Stimulated activated CD4-positive, alpha-beta T cell treated with anti-CD3 and anti-CD28 coated beads, Interleukin-1b, Interleukin-23, amount 100 ng/mL, for 24 hours (primary cell): ENCODE results near the gene SOX6.

Experiments
- DNase-seq, 4 experiments: peaks; one replicate each; pipeline ENCODE4 v3.0.0-alpha.2; 2020; ENCODE audit warnings: low read depth in 4 of 4, low spot score in 1 of 4

SOX6 gene

DNA sequence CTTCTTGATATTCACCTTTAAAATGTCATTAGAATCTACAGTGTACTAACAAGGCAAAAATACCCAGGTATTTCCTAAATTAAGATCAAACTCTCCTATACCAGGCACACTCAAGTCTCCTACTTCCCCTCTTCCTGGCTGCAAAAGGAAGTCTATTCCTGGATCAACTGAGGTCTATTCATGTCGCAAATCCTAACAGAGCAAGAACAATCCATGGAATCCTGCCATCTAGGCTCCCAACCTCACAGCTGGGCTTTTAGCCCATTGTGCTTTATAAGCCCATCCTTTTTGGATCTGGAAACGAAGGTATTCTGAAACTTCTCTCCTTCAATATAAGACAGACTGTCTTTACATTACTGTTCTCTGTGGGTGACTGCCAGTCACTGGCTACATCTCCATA is 161.8 kb downstream of the SOX6 start:
- no peak for DNase-seq

DNA sequence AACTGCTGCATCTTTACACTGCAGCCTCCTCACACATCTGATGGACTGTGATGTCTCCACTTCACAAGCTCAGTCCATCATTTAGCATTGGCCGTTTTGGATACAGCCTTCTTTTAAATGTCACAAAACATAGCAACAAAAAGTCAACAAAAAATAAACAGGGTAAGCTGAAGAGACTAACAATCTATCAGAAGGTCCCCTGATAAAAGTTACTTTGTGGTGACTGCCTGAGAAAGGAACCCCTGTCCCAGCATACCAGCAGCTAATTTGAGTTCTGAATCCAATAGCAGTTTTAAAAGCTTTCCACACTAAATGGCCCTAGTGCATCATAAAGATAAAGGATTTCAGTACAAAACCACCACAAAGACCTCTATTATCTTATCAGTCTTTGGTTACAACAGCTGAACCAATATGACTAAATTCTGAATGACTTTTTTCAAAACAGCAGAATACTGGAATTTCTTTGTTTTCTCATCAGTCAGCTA is 162.4 kb downstream of the SOX6 start:
- no peak for DNase-seq

DNA sequence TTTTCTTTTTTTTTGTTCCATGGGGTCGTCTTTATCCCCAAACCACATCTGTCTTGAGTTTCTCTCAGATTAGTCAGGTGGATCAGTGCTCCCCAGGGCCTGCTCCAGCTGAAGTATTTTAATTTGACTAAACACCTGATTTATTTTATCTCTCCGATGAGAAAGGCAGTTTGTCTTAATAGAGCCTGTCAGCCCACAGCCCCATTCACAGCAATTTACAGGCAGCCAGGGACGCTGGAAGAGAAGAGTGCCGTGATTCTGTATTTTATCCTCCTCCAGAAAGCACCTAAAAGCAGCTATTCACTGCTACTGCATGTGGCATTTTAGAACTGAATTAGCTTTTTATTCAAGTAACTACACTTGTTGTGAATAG is 164.5 kb downstream of the SOX6 start:
- DNase-seq = no peak

DNA sequence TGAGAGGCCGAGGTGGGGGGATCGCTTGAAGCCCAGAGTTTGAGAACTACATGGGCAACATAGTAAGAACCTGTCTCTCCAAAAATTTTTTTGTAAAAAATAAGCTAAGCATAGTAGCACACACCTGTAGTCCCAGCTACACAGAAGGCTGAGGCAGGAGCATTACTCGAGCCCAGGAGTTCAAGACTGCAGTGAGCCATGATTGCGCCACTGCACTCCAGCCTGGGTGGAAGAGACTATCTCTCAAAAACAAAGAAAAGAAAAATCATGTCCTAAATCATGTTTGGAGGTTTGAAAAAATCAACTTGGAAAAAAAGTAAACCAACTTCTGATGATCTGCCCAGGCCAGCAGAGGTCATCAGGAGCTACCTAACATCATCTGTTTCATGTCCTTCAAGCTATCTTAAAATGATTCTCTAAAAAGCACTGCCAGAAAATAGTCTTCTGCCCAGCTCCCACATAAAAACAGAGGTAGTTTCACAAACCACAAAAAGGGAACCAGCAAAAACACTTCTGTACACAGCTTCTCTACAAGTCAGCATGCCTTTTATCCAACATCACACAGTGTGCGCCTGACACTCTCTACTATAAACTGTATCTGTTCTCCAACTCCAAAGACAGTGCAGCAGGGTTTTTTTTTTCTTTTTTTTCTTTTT is 165.0 kb downstream of the SOX6 start:
- DNase-seq = no peak

DNA sequence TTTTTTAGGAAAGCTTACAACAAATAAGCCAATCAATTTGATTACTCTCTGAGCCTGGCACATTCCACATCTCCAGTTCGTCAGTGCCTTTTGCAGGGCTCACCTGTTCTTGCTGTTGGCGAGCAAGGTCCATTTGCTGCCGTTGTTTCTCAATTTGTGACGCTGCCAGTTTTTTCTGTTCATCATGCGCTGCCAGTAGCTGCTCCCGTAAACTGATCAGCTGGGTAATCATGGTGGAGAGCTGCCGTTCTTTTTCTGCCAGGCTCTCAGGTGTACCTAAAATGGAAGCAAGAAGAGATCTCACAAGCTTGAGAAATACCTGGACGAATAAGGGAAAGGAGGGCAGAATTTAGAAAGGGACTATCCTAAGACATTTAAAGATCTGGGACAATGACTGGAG is 169.7 kb downstream of the SOX6 start:
- DNase-seq = no peak

DNA sequence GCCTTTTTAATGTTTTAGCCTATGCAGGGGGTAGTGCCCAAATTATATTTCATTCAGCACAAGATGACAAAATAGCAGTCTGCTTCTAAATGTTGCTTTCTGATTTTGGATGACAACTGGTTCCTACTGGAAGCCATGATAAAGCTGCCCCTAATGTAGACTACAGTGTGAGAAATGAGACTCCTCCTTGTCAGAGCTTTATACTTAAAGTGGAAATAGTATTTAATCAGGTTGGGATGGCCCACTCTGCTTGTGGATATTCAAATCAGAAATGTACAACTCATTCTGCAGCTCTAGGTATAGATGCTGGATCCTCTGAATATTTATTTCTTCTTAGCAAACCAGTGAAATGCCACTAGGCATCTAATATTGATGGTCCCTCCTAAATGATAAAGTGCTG is 171.3 kb downstream of the SOX6 start:
- DNase-seq = no peak

DNA sequence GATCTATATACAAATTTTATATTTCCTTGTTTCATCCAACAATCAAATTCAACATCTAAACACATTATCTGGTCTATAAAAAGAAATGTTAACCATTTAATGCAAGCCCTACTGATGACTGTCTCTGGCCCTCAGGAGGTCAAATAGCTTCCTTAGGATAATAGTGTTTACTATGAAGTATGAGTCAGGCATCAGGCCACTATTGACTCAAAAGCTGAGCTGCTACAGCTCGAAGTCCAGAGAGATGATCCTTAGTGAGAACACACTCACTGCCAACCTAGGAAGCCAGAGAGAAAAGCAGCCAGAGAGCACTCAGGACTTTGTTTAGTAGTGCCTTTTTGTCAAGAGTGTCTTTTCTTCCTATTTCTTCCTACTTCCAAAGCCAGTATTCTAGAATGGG is 171.8 kb downstream of the SOX6 start:
- no peak for DNase-seq

DNA sequence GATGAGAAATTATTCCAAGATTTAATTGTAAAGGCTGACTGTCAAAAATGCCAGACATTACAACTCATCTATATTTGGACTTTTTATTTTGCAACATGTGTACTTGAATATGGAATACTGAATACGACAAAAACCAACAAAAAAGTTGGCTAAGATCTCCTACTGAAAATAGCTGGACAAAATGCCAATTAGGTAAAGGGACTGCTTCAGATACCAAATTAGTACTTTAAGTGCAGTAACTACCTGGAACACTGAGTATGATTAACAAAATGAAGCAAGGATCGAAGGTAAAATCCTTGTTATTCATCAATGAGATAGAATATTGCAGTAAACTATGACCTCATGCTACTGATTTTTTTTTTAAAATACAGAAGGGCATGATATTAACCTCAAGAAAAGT is 173.8 kb downstream of the SOX6 start:
- no peak for DNase-seq

DNA sequence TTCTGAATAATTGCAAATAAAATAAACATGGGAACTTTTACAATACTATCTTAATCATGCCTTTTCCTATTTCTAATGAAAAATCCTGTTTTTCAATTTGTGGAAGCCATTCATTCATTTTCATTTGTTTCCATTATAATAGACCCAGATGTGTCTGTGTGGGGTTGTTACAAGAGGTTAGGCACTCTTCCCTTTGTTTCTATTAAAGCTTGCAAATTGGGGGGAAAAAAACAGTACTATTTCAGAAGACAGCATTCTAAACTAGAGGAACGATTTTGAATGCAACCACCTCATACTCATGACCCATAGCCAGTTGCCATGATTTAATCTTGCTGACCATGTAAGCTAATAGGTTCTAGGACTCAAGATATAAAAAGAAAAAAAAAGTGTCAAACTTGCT is 175.5 kb downstream of the SOX6 start:
- DNase-seq = no peak

DNA sequence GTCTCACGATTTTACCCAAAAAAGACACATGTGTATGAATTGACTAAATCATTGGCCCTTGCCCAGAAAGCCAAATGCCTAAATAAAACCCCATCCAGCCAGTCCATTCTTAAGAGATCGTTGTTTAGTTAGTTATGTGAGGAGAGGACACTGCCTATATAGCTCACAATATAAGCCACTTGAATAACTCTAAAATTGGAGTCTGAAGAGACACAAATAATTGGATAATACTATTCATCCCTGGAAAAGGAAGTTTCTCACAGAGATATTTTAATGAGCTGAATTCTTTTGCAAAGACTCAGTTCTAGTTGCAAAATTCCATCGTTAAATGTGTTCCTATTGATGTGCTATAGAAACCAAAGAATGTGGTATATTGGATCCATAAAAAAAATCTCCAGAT is 176.7 kb downstream of the SOX6 start:
- no peak for DNase-seq

DNA sequence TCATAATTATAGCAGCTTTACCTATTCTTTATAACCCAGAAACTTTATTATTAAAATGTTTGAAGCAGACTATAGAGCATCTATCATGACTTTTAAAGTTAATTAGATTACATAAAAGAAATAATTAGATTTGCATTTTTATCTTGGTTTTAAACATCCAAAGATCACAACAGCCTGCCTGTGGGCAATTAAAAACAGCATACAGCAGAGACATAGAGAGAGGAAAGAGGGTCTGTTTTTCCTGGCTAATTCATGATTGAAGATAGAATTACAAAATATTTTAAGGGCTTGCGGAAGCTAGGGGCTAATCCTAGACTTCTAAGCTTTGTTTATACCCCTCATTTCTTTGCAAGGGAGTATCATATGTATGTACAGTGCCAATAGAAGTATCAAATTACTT is 178.1 kb downstream of the SOX6 start:
- DNase-seq = no peak

DNA sequence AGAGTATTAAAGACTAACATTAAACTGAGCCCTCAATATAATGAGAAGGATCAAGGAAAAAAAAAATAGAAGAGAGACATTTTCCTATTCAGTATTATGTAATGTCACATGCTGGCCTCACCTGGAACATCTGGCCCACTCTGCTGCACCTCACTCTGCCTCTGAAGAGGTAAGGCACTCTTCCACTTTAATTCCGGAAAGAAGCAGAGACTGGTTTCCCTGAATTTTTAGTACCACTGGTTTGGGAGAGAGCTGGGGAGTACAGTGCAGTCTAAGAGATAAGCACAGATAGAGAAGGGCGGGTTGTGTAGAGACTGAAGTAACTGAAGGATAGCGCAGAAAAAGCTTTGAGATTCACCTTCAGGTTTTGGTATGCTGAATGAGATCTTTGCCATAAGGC is 178.7 kb downstream of the SOX6 start:
- no peak for DNase-seq

DNA sequence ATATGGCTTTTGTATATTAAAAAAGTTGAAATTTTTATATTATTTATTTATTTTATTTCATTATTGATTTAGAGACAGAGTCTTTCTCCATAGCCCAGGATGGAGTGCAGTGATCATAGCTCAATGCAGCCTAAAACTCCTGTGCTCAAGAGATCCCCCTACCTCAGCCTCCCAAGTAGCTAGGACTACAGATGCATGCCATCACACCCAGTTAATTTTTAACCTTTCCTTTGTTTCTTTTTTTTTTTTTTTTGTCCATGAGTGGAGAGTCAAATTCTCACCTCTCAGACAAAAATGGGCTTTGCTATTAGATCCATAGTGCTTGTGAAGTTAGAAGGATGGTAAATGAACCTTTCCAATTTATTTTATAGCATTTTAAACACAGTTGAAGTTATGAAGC is 182.5 kb downstream of the SOX6 start:
- no peak for DNase-seq

DNA sequence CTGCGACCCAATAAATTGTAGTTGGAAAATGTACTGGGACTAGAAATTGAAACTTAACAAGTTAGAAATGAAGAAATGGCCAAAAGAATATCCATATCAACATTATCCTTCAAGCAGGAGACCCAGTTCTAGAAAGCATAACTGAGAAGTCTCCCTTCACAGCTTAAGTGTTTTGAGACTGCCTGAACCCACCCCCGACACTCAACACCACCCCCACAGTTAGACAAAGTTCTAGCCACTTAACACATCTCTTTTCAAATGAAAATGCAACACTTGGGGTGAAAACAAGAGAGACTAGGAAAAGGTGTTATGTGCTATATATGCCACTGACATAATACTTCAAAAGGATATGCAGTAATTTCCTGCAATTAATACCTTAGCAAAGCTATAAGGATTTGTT is 184.5 kb downstream of the SOX6 start:
- DNase-seq = no peak

DNA sequence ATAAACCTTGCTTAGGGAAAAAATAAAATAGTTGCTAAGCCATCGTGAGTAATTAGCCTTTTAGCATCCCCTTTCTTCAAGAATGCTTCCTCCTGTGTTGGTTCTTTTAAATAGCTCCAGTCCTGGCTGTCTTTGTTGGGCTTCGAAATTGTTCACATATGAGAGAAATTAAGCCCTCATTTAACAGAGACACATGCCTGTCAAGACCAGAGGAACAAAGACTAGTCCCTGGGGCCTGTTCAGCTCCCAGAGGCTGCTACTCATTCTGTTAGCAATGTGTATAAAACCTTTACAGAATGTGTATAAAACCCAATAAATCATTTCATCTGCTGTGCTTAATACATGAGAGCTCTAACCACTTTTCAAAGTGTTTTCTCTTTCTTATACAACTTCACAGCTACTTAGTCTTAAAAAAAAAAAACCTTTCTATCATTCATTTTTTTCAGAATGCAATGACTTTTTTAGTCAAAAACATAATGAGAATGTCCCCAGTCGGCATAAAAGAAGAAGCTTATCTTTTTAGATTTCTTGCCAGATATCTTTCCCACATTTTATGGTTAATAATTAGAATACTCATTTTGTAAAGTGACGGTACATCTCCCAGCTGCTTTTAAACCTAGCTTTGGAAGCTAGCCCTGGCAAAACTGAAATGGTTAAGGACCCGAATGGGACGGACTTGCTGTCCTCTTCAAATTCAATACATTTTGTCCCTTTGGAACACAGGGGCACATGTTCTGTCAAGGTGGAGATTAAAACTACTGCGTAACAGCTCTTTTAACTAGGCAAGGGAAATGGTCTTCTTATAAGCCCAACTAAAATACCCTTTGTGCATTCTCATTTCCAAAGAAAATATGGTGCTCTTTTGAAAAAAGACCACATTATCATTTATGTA is 186.1 kb downstream of the SOX6 start:
- DNase-seq = no peak

DNA sequence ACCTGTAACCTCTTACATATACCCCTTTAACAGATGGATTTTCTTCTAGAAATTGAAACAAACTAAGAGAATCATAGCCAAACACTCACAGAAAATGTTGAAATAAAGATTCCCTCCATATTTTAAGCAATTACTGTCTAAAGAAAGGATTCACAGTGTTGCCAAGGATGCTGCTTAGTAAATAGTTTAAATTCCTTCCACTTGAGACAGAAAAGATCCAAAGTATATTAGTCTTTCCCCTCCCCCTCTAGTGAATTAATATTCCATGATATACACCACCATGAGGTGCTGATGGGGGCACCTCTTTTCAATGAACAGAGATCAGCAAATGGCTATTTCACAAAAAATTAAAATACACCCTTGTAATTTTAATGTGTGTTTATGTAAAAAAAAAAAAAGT is 186.8 kb downstream of the SOX6 start:
- no peak for DNase-seq

DNA sequence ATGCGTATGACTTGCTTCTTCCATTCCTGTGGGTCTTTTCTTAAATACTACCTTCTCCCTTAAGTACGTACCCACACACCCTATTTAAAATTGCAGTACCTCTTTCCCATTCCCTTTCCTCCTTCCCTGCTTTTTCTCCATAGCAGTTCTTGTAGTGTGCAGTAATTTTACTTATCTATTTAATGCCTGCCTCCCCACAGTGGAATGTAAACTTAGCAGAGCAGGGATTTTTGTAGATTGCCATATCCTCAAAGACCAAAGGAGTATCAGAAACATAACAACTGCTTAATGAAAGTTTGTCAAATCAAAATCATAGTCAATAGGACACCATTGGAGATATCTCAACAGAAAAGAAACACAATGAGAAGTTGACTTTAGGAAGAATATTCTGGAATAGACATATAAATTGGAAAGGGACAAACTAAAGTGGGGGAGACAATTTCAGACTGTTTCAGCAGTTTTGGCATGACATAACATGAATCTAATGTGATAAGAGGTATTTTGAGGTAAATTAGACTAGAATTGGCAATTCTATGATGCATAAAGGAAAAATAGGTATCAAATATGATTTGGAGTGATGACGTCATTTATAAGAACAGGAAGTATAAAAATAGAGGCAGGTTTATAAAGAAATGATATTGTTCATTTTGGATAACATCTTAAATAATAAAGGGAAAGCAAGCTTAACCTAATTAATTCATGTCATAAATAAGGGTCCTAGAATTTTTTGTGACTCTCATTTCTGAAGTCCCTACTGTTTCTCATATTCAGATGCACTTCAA is 188.4 kb downstream of the SOX6 start:
- DNase-seq = no peak

DNA sequence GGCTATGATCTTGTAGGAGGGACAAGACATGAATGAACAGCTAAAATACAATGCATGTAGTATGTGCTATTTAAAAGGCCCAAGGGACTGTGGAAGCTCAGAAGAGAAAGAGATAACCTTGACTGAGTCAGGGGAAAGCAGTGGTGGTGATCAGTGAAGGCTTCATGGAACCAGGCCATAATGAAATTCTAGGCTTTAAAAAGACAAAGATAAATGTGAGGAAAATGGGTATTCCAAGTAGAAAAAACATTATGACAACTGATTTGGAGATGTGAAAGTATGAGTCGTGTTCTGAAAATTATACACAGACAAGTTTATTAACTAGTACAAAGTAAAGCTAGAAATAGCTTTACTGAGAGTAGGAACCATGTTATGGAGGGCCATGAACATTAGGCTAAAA is 189.8 kb downstream of the SOX6 start:
- no peak for DNase-seq

DNA sequence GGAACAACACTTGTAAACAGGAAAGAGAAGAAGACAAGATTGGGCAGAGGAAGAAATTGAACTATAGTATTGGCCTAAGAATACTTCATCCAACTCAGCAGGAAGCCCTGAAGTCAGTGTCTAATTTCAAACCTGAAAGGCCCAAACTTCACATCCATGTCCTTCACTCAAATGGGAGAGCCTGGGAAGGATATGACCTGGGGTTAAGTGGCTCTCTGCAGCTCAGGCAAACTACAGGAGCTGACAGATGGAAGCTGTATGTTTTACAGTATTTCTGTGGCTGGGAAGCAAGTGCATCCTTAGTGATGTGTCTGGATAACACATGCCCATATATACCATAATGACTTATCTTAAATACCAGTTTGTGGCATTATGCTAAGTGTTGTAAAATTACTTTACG is 196.2 kb downstream of the SOX6 start:
- DNase-seq = no peak

DNA sequence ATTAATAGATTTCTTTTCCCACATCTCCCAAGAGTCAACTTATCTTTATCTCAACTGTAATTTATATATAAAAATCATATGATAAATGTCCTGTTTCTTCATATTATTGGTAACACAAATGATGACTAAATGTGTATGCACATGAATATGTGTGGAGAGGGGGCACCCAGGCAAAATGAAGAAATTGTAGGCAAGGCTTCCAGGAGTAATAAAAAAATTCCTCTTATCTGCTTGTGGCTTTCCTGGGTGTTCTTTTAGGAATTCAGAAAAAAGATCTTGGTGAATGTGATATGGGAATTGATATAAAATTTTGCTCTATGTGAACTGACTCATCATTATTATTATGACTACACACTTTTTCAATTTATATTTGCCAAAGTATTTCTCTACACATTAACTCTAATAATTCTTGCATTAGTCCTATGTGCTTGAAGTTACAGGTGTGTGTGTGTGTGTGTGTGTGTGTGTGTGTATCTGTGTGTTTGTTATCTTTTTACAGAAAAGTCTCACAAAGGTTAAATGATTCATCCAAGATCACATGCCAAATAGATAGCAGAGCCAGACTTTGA is 197.8 kb downstream of the SOX6 start:
- no peak for DNase-seq

DNA sequence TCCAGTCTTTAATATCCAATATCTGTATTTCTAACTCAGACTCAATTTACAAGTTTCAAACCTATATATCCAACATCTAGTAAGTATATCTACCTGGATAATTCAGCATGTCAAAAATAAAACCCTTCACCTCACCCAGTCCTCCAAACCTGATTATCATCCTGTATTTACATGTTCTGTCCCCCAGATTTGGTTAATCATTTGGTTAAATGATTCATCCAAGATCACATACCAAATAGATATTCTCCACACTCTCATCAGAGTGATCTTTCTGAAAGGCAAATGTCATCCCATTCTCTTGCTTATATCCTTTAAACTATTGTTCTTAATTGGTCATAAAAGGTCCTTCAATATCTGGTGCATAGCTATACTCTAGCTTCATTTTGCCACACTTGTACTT is 199.0 kb downstream of the SOX6 start:
- no peak for DNase-seq

DNA sequence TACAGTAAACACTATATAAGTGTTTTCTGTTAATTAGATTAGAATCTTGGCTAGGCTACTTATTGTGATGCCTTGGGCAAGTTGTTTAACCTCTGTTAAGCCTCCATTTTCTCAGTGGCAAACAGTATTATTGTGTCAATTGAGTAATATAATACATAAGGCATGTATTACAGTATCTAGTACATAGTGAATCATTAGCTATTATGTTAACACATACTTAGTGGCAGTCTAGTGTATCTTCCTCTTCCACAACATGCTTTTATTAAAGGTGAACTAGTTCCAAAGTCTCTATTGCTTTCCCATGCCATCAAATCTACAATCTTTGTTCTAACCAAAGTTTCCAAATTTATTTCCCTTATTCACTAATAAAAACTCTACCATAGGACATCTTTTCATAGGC is 200.9 kb downstream of the SOX6 start:
- no peak for DNase-seq
